ENCODE measurements around the gene CREBRF.

GRCh38 chr5:173010021-173010420, 46.1 kb upstream of the CREBRF start:
- TF ChIP-seq SUZ12 (IDR thresholded peaks at IDR 0.05), result no peak
- TF ChIP-seq ELF4 (IDR thresholded peaks at IDR 0.05), result no peak

Measured in HEK293T (cell line).